Measurements from ENCODE around the gene CD151. TPM values are rescaled to one million over a fixed set of nuclear protein-coding genes. Genes with fewer than 3 reads are reported as not detected.

CD151 gene
- total and polyA plus RNA-seq, 7 donors = 84.4 to 436 (median 248) TPM

- no peak overlapping the region for H3K27ac ChIP-seq
Measured at GRCh38 chr11:862696-863022, 29.9 kb downstream of the CD151 start.

GRCh38 chr11:863023-863909 is 30.5 kb downstream of the CD151 start:
- intact Hi-C loops (cut with DNase I) = no loop called here
- peaks cover 0 to 28% (median 20%) of the 10 kb centered on the region in 4 donors for H3K4me1 ChIP-seq
- no peak for DNase-seq
- H3K27me3 ChIP-seq = no peaks in the 10 kb centered on the region
- H3K36me3 ChIP-seq = peaks cover 0 to 43% (median 12%) of the 10 kb centered on the region in 4 donors
- no peaks in the 10 kb centered on the region for H3K9me3 ChIP-seq
- WGBS, 2 donors = 28 to 68% methylated on average over 24 of the region's 24 CpGs
- no peak overlapping the region for H3K27ac ChIP-seq
- no peak overlapping the region for H3K4me3 ChIP-seq
- TF ChIP-seq POLR2AphosphoS5 (IDR thresholded peaks at IDR 0.05) (no peak), EP300 (IDR thresholded peaks at IDR 0.05) (no peak), CTCF (IDR thresholded peaks at IDR 0.05) (no peak), POLR2A (IDR thresholded peaks at IDR 0.05) (no peak)

More at GRCh38 chr11:862696-863022, 29.9 kb downstream of the CD151 start:
- Histone ChIP-seq H3K4me1 (peaks cover 0 to 28% (median 20%) of the 10 kb centered on the region in 4 donors), H3K9me3 (no peaks in the 10 kb centered on the region), H3K27me3 (no peaks in the 10 kb centered on the region), H3K4me3 (no peak overlapping the region), H3K36me3 (peaks cover 0 to 43% (median 12%) of the 10 kb centered on the region in 4 donors)
- 34 to 74% methylated on average over 12 of the region's 12 CpGs for WGBS, 2 donors
- DNase-seq = no peak
- intact Hi-C loops (cut with DNase I) = no loop called here
- TF ChIP-seq EP300 (IDR thresholded peaks at IDR 0.05) (no peak), CTCF (IDR thresholded peaks at IDR 0.05) (no peak), POLR2AphosphoS5 (IDR thresholded peaks at IDR 0.05) (no peak), POLR2A (IDR thresholded peaks at IDR 0.05) (no peak)

- WGBS, 2 donors = 36 to 83% methylated on average over 31 of the region's 31 CpGs
- no peak overlapping the region for H3K27ac ChIP-seq
- no peak for TF ChIP-seq EP300 (IDR thresholded peaks at IDR 0.05)
- no peak for TF ChIP-seq POLR2A (IDR thresholded peaks at IDR 0.05)
- TF ChIP-seq POLR2AphosphoS5 (IDR thresholded peaks at IDR 0.05) = no peak
- TF ChIP-seq CTCF (IDR thresholded peaks at IDR 0.05) = no peak
- intact Hi-C loops (cut with DNase I) = no loop called here
- H3K27me3 ChIP-seq = no peaks in the 10 kb centered on the region
- peaks cover 0 to 24% (median 20%) of the 10 kb centered on the region in 4 donors for H3K4me1 ChIP-seq
- H3K36me3 ChIP-seq = peaks cover 0 to 48% (median 12%) of the 10 kb centered on the region in 4 donors
- H3K9me3 ChIP-seq = no peaks in the 10 kb centered on the region
- DNase-seq = no peak
- H3K4me3 ChIP-seq = no peak overlapping the region
Measured at GRCh38 chr11:863910-864827, 31.4 kb downstream of the CD151 start.

GRCh38 chr11:864898-865297 is 32.1 kb downstream of the CD151 start:
- intact Hi-C loops (cut with DNase I) = no loop called here

More at GRCh38 chr11:864898-865297, 32.1 kb downstream of the CD151 start:
- no peak overlapping the region for H3K27ac ChIP-seq
- no peak for DNase-seq
- H3K4me1 ChIP-seq = peaks cover 0 to 18% (median 13%) of the 10 kb centered on the region in 4 donors
- peaks cover 0 to 53% (median 12%) of the 10 kb centered on the region in 4 donors for H3K36me3 ChIP-seq
- H3K9me3 ChIP-seq = no peaks in the 10 kb centered on the region
- no peaks in the 10 kb centered on the region for H3K27me3 ChIP-seq
- WGBS, 2 donors = 52 to 88% methylated on average over 11 of the region's 11 CpGs
- TF ChIP-seq POLR2A (IDR thresholded peaks at IDR 0.05) (no peak), CTCF (IDR thresholded peaks at IDR 0.05) (no peak), EP300 (IDR thresholded peaks at IDR 0.05) (no peak), POLR2AphosphoS5 (IDR thresholded peaks at IDR 0.05) (no peak)
- no peak overlapping the region for H3K4me3 ChIP-seq

Data from sigmoid colon (tissue), 7 donors.